Measurements from ENCODE around the gene ASPHD1.
A peak's percentile ranks its signal among the peaks of the same experiment; 100 is the strongest.
"Not testable (repeated sequence)": the region's sequence is repeated elsewhere in the genome, so short reads cannot be mapped to it uniquely, and the experiment has no call there.

Gene ASPHD1

GRCh38 chr16:29908719-29909220 lies 8.5 kb downstream of the ASPHD1 start:
- no peak for DNase-seq

- DNase-seq, result peak; percentile 62
These were observed 9.1 kb downstream of the ASPHD1 start for GRCh38 chr16:29909391-29909790.

GRCh38 chr16:29909851-29910250 lies 9.6 kb downstream of the ASPHD1 start:
- not testable (repeated sequence) for DNase-seq

GRCh38 chr16:29910819-29911675 lies 10.8 kb downstream of the ASPHD1 start:
- no peak for DNase-seq

GRCh38 chr16:29911676-29912010 lies 11.4 kb downstream of the ASPHD1 start:
- no peak for DNase-seq

- DNase-seq, result no peak
These were observed 11.8 kb downstream of the ASPHD1 start for GRCh38 chr16:29912087-29912486.

- no peak for DNase-seq
These were observed 13.2 kb downstream of the ASPHD1 start for GRCh38 chr16:29913514-29913913.

- no peak for DNase-seq
These were observed 15.4 kb downstream of the ASPHD1 start for GRCh38 chr16:29915590-29916247.

GRCh38 chr16:29916979-29917378 lies 16.7 kb downstream of the ASPHD1 start:
- DNase-seq, result no peak

GRCh38 chr16:29920288-29921033 lies 20.2 kb downstream of the ASPHD1 start:
- no peak for DNase-seq

- DNase-seq, result no peak
These were observed 20.7 kb downstream of the ASPHD1 start for GRCh38 chr16:29921034-29921385.

GRCh38 chr16:29922326-29922725 lies 22.0 kb downstream of the ASPHD1 start:
- DNase-seq, result no peak

- DNase-seq, result no peak
These were observed 22.8 kb downstream of the ASPHD1 start for GRCh38 chr16:29922986-29923501.

GRCh38 chr16:29925105-29925756 lies 24.9 kb downstream of the ASPHD1 start:
- peak; percentile 44 for DNase-seq

GRCh38 chr16:29925781-29926710 lies 25.8 kb downstream of the ASPHD1 start, which contains the start of gene KCTD13:
Gene KCTD13, minus strand, starts transcription at chr16:29926226. Its CDS starts 193 bp downstream, at chr16:29926033.
- peak; percentile 96 for DNase-seq

- peak; percentile 64 for DNase-seq
These were observed 26.4 kb downstream of the ASPHD1 start for GRCh38 chr16:29926711-29927052.

GRCh38 chr16:29927070-29927905 lies 27.0 kb downstream of the ASPHD1 start:
- DNase-seq, result no peak

GRCh38 chr16:29931750-29932149 lies 31.5 kb downstream of the ASPHD1 start:
- not testable (repeated sequence) for DNase-seq

GRCh38 chr16:29940656-29941055 lies 40.4 kb downstream of the ASPHD1 start:
- DNase-seq, result no peak
